GM21360 (cell line): Measurements from ENCODE around the gene KIF11.

Experiments used
- ATAC-seq: cut with Tn5 transposase; IDR thresholded peaks from one replicate; pipeline ENCODE4 v1.9.1; 2021; ENCODE audit warnings: mild to moderate bottlenecking, moderate library complexity; ENCODE audit not compliant: unreplicated experiment

The KIF11 gene

GRCh38 chr10:92677708-92678107 is 84.8 kb downstream of the KIF11 start:
- no peak for ATAC-seq

GRCh38 chr10:92678206-92678605 is 85.3 kb downstream of the KIF11 start:
- ATAC-seq, result no peak

GRCh38 chr10:92681306-92681834 is 88.4 kb downstream of the KIF11 start:
- ATAC-seq, result no peak

DNA sequence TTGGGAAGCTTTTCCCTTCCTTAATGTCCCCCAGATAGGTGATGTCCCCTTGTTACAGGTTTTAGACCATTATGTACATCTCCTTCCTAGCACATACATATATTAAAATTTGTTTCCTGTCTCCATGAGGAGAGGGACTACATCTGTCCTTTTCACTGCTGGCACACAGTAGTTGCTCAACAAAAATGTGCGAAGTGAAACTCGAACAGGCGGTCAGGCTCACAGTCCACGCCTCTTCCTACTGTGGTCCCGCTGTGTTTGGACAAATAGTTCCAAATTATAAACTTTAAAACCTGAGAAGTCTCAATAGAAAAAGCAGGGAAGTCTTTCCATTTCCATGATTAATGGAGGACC is 95.6 kb downstream of the KIF11 start:
- ATAC-seq, result no peak

GRCh38 chr10:92688927-92689662 is 96.2 kb downstream of the KIF11 start:
- ATAC-seq, result no peak

DNA sequence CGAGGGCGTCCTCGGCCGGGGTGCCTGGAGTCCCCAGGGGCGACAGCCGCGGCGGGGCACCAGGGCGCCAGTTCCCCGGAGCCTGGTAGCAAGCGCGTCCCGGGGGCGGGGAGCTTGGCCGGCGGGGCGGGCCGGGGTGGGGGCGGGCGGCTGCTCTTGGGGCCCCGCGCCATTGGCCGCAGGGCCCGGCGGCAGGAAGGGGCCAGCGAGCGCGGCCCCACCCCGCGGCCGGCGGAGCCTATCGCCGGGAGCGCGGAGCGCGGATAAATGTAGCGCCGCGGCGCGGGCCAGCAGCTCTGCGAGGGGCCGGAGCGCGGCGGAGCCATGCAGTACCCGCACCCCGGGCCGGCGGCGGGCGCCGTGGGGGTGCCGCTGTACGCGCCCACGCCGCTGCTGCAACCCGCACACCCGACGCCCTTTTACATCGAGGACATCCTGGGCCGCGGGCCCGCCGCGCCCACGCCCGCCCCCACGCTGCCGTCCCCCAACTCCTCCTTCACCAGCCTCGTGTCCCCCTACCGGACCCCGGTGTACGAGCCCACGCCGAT is 96.8 kb downstream of the KIF11 start, which contains the start of gene HHEX:
HHEX (plus strand) TSS at position 293 of the 548 bp plus-strand sequence; CDS start at position 325, 32 bp downstream.
- no peak for ATAC-seq

- ATAC-seq, result no peak
These were observed 97.4 kb downstream of the KIF11 start for GRCh38 chr10:92690211-92690914.

GRCh38 chr10:92690915-92691590 is 98.1 kb downstream of the KIF11 start:
- no peak for ATAC-seq

DNA sequence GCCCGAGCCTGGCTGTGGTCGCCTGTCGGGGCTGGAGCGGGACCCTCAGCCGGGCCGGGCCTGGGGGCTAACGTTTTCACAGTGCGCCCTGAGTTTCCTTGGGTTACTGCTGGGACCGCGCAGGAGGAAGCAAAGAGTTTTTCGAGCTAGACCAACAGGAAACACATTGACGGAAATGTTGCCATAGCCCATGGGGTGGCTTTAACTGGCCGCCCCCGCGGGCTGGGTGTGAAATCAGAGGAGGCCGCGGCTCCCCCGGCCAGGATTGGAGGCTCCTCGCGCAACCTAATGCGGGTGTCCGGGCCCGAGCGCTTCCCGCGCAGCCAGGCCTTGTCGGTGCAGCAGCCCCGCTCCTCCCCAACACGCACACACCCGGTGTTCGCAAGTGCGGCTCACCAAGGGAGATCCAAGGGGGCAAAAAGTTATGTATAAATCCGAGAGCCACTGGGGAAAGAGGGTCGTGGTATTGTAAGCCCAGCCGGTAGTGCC is 98.7 kb downstream of the KIF11 start:
- no peak for ATAC-seq

DNA sequence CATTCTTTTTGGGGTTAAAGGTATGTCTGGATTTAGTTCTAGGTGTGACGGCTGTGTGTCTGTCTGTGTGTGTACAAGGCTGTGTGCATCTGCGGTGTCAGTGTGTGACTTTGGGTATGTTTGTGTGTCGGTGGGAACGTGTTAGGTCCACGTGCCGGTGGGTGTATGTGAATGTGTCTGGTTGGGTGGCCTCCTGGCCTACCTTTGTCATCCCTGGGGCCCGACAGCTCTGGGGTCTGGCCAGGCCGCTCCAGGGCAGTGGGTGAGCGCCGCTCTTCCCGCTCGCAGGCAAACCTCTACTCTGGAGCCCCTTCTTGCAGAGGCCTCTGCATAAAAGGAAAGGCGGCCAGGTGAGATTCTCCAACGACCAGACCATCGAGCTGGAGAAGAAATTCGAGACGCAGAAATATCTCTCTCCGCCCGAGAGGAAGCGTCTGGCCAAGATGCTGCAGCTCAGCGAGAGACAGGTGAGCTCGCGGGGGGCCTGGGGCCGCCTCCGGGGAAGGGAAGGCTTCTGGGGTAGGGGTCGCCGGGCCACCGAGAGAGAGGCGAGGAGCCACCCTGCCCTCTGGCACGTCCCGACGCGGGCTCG is 99.2 kb downstream of the KIF11 start:
- ATAC-seq, result no peak

DNA sequence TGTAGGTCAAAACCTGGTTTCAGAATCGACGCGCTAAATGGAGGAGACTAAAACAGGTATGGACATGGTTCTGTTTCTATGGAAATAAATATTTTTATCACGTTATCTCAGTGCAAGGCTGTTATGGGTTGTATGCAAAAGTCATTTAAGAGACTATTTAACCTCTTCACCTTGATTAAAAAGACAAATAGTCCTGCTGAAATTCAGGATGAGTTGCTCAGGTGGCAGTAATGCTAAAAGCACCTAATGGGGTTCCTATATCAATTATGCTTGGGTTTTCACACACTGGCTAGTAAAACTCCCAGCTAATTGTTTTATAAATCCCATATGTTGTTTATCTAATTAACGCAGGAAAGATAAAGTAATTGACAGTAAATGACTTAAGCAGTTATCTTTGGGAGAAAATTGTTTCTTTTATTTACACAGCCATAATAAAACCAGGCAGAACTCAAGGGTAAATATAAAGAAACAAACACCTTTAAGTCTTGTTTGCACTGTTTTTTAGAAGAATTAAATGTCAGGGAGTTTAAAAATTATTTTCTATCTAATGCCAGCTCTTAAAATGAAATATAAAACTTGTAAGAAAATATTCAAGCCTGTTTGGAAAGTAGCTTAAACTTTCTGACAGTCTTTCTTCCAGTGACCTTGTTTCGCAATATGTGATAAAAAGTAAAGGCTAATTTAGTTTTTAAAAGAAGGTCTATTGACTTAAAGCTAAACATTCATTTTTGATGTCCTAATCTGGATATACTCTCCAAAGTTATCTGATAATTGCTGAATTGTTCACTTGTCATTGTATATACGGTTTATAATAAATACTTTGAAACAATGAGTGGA is 100.0 kb downstream of the KIF11 start:
- ATAC-seq, result no peak

GRCh38 chr10:92693534-92693893 is 100.6 kb downstream of the KIF11 start:
- no peak for ATAC-seq

DNA sequence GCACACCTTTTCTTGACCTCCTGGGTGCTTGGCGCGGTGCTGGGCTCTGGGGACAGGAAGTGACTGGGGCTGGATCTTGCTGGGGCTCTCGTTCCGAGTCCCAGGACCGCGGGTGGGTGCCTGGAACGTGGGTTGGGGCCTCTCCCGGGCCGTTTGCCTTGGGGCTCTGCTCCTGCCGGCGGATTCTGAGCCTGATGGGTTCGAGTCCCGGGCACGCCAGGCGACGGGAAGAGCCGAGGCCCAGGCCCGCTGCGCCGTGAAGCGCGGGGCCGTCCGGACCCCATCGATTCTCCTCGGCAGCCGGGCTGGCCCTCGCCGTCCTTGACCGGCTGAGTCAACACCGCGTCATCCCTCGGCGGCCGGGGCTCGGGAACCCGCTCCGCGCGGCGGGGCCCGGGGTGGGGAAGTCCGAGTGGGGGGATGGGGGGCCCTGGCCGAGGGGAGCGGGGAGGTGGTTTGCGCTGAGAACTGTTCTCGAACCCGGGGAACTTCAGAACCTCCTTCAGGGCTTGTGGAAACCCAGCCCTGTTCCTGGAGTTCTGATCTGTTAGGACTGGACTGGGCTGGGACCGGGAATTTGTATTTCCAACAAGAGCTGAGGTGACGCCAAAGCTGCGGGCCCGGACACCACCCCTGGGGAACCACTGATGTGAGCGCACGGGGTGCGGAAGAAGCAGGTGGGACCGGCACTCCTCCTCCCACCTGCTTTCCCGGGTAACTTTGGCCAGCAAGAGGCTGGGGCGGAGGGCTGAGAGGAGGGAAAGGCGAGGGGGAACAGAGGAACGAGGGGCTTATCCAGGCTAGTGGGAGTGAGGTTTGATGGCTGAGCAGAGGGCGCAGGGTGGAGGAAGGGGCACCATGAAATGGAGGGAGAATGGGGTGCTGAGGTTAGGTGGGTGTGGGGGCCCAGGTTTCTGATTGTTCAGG is 103.0 kb downstream of the KIF11 start:
- no peak for ATAC-seq

DNA sequence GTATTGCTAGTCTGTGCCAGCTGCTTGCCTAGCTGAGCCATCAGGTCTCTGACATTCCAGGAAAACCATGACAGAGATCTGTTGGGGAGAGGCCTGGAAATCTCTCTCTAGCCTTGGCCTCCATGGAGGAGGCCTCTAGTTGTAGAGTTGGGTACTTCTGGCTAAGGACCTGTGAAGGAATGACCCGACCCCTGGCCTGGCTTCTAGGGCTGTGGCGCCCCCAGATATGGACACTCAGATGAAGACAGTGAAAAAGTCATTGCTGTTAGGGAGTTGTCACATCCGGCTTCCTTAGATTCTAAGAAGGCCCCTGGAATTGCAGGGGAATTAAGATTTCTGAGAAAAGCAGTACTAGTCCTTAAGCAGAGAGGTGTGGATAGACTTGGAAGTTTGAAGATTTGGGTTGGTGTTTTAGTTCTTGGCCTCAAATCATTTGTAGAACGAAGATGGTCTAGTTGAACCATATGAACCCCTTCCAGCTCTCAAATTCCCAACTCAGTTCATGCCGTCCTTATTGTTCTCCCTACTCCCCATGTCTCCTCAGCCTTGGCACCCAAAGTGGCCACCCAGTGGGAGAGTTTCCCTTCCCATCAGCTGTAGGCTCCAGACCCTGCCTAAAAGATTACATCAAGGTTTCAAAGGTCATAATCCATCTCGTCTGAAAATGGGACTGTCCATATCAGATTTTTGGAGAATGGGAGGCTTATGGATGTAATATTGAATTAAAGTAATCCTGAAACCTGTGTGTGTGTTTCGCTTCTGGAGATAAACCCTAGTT is 103.9 kb downstream of the KIF11 start:
- ATAC-seq, result no peak

- no peak for ATAC-seq
These were observed 105.0 kb downstream of the KIF11 start for GRCh38 chr10:92697663-92698511.

DNA sequence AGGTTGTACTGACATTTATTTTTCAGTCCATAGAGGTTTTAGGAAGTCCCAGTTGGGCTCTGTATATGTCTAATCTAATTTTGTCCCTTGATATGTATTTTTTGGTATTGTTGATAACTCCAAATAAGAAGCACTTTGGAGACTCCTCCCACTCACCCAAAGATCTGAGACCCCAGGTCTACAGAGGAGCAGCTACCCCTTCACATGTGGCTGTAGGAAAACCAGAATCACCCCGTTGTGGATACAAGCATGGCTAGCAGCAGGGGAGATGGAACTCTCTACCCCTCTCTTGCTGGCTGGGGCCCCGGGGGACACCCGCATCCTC is 106.2 kb downstream of the KIF11 start:
- ATAC-seq, result no peak
